ENCODE measurements around the gene MAP3K20.

The MAP3K20 gene

DNA sequence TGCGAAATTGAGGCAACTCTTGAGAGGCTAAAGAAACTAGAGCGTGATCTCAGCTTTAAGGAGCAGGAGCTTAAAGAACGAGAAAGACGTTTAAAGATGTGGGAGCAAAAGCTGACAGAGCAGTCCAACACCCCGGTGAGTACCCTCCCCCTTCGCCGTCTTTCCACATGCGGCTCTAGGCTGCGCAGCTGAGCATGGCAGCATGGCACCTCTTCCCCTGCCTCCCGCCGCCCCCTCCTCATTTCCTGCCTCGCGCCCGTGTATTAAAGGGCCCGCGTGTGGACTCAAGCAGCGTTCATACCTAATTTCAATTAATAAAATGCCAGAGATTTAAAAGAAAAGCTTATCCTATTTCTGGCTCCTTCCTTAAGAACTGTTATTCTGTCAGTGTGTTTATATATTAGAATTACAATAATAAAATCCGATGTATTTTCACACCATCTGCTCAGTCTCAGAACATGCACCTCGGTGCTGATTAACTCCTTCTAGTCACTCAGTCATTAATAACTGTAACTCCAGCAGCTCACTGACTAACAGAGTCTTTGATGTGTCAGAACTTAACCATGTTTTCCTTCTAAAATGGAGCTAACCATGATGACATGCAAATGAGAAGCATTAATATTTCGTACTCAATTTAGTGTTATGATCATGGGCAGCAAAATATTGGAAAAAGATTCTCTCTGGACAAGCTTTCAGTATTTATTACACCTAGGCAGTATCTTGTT, 141.6 kb downstream of the MAP3K20 start:
- peak; percentile 18 for DNase-seq (ENCODE audit: low read depth)
- TF ChIP-seq, protein P1, sequence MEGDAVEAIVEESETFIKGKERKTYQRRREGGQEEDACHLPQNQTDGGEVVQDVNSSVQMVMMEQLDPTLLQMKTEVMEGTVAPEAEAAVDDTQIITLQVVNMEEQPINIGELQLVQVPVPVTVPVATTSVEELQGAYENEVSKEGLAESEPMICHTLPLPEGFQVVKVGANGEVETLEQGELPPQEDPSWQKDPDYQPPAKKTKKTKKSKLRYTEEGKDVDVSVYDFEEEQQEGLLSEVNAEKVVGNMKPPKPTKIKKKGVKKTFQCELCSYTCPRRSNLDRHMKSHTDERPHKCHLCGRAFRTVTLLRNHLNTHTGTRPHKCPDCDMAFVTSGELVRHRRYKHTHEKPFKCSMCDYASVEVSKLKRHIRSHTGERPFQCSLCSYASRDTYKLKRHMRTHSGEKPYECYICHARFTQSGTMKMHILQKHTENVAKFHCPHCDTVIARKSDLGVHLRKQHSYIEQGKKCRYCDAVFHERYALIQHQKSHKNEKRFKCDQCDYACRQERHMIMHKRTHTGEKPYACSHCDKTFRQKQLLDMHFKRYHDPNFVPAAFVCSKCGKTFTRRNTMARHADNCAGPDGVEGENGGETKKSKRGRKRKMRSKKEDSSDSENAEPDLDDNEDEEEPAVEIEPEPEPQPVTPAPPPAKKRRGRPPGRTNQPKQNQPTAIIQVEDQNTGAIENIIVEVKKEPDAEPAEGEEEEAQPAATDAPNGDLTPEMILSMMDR (IDR thresholded peaks at IDR 0.05; ENCODE audit: insufficient read depth, low read depth, low read length, missing control alignments): no peak
- H3K4me3 ChIP-seq (ENCODE audit: low read length): no peak overlapping the region

DNA sequence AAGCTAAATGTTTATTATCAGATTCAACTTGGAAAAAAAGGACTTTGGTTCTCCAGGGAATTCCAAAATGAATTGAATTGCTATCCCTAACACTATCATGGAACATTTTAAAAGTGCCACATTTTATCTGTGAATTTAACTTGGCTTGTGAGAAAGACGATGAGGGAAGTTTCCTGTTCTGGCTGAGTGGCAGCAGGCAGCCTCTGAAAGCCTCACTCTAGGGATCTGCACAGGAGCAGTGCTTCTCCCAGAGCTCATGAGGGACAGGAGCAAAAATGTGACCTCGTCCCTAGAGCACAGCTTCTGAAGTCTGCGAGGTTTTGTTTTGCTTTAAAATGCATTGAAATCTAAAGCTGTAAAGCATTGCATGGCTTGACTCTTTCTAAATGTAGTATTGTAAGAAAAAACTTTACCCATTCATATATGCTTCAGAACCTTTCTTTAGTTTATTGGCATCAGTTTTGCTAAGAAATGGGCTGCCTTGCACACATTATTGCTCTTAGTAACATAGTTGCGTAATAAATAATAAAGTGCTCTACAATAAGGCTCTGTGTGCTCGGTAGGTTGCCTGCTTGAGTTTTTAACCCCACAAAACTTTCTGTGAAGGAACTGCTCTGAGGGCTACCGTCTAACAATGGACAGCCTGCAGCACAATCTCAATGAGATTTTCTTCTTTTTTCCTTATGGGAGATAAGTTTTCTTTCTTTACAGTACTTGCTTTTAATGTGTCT, 142.8 kb downstream of the MAP3K20 start:
- H3K4me3 ChIP-seq (ENCODE audit: low read length): no peak overlapping the region
- no peak for DNase-seq (ENCODE audit: low read depth)
- TF ChIP-seq, protein P1 (IDR thresholded peaks at IDR 0.05; ENCODE audit: insufficient read depth, low read depth, low read length, missing control alignments): no peak

DNA sequence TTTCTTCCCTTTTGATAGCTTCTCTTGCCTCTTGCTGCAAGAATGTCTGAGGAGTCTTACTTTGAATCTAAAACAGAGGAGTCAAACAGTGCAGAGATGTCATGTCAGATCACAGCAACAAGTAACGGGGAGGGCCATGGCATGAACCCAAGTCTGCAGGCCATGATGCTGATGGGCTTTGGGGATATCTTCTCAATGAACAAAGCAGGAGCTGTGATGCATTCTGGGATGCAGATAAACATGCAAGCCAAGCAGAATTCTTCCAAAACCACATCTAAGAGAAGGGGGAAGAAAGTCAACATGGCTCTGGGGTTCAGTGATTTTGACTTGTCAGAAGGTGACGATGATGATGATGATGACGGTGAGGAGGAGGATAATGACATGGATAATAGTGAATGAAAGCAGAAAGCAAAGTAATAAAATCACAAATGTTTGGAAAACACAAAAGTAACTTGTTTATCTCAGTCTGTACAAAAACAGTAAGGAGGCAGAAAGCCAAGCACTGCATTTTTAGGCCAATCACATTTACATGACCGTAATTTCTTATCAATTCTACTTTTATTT, 145.6 kb downstream of the MAP3K20 start:
- DNase-seq (ENCODE audit: low read depth): no peak
- TF ChIP-seq, protein P1 (IDR thresholded peaks at IDR 0.05; ENCODE audit: insufficient read depth, low read depth, low read length, missing control alignments): no peak
- H3K4me3 ChIP-seq (ENCODE audit: low read length): no peak overlapping the region

DNA sequence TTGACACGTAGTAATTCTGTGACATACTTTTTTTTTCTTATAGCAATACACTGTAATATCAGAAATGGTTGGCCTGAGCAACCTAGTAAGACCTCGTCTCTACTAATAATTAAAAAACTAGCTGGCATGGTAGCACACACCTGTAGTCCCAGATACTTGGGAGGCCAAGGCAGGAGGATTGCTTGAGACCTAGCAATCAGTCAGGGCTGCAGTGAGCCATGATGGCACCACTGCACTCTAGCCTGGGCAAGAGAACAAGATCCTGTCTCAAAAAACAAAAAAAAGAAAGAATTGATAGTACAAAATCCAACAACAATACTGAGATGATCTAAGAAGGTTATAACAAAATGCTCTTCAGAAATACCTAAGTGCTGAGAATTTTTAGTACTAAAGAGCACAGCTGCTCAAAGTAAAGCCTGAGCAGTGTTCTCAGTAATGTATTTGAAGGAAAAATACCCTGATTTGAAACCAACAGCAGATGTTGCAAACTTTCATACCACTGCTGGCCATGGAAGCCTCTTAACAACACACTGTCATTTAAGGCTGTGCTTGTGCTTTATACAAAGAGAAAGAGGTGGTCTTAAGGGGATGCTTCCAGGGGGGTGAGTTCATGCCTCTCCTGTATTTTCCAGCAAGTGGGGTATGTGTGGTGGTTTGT, 146.4 kb downstream of the MAP3K20 start:
- DNase-seq (ENCODE audit: low read depth): no peak
- no peak overlapping the region for H3K4me3 ChIP-seq (ENCODE audit: low read length)
- TF ChIP-seq, protein P1 (IDR thresholded peaks at IDR 0.05; ENCODE audit: insufficient read depth, low read depth, low read length, missing control alignments): no peak

DNA sequence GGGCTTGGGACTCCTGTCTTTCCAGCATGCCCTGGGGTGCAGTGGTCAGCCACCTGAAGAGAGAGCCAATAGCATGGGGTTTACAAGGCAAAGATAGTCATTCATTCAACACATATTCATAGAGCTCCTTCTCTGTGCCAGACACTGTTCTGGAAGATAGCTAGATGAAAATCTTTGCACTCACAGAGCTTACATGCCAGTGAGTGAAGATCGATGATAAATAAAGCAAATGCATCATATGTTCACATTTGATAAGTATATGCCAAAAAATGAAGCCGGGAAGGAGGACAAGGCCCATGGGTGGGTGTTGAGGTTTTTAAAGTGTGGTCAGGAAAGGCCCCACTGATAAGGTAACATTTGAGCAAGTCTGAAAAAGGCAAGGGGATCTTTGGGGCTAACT, 148.2 kb downstream of the MAP3K20 start:
- H3K4me3 ChIP-seq (ENCODE audit: low read length): no peak overlapping the region
- no peak for DNase-seq (ENCODE audit: low read depth)
- TF ChIP-seq, protein P1 (IDR thresholded peaks at IDR 0.05; ENCODE audit: insufficient read depth, low read depth, low read length, missing control alignments): no peak

DNA sequence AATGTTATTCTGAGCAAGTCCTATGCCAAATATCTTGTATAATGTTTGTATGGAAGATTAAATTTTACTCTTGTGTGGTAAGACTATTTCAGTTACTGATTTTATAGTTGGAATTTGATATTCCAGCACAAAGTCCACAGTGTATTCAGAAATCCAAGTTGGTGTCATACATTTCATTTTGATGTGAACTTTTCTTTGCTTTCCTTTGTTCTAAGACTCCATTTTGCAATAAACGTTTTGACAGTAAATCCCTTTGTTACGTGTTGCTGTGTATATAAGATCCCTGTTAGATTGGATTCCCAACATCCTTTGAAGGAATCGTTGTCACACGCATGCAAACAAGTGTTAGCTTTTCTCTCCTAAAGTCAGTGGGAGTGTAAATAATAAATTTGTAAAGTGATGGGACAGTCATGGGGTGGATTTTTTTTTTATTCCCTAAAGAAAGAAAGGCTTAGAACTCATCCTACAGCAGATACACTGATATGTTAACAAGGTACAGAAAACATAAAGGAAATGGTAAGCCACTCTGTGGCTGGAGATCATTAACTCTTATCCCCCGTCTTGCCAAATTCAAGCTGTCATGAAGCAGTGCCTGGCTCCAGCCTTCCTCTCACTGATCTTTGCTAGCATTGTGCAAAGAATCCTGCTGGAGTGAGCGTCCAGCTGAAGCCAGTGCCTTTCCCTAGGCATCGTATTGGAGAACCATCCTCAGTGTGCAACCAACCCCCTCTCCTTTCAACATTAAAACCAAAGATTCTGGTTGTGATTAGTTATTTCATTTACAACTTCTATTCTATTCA, 151.5 kb downstream of the MAP3K20 start:
- TF ChIP-seq, protein P1 (IDR thresholded peaks at IDR 0.05; ENCODE audit: insufficient read depth, low read depth, low read length, missing control alignments): no peak

More for the DNA sequence above, 151.5 kb downstream of the MAP3K20 start:
- H3K4me3 ChIP-seq (ENCODE audit: low read length): no peak overlapping the region
- DNase-seq (ENCODE audit: low read depth): no peak

All from epithelial cell of esophagus (primary cell).